BLaER1 (cell line): Measurements from ENCODE around the gene DLL3.

ENCODE experiments used
- H3K27ac ChIP-seq: shearing (Covaris generic); formaldehyde crosslinking; 2 replicates; pipeline ENCODE4 v1.8.1; 2022
- H3K27me3 ChIP-seq: shearing (Covaris generic); formaldehyde crosslinking; 2 replicates; pipeline ENCODE4 v1.8.1; 2022
- H3K36me3 ChIP-seq: shearing (Covaris generic); formaldehyde crosslinking; 2 replicates; pipeline ENCODE4 v1.8.1; 2022
- H3K4me1 ChIP-seq: shearing (Covaris generic); formaldehyde crosslinking; 2 replicates; pipeline ENCODE4 v1.8.1; 2022
- H3K4me2 ChIP-seq: shearing (Covaris generic); formaldehyde crosslinking; 2 replicates; pipeline ENCODE4 v1.8.1; 2022
- H3K4me3 ChIP-seq: shearing (Covaris generic); formaldehyde crosslinking; 2 replicates; pipeline ENCODE4 v1.8.1; 2022
- H3K9ac ChIP-seq: shearing (Covaris generic); formaldehyde crosslinking; 2 replicates; pipeline ENCODE4 v1.8.1; 2022
- H3K9me3 ChIP-seq: shearing (Covaris generic); formaldehyde crosslinking; 2 replicates; pipeline ENCODE4 v1.8.1; 2022
- H4K20me1 ChIP-seq: shearing (Covaris generic); formaldehyde crosslinking; 2 replicates; pipeline ENCODE4 v1.8.1; 2022
- Cebpa-rat ChIP-seq: shearing (Covaris generic); IDR thresholded peaks from 2 replicates; pipeline ENCODE4 v1.8.1; 2022

DLL3 gene

GRCh38 chr19:39512988-39513387 lies 14.2 kb downstream of the DLL3 start:
- Histone ChIP-seq H3K27me3 (peaks cover 71% of the 10 kb centered on the region), H3K27ac (no peak overlapping the region), H4K20me1 (peaks cover 5% of the 10 kb centered on the region; the same call in 1 of the 2 replicates), H3K9me3 (peaks cover 10% of the 10 kb centered on the region; the same call in 1 of the 2 replicates), H3K4me1 (peaks cover 10% of the 10 kb centered on the region), H3K4me2 (no peak overlapping the region), H3K4me3 (no peak overlapping the region), H3K36me3 (no peaks in the 10 kb centered on the region), H3K9ac (no peak overlapping the region)
- no peak for TF ChIP-seq Cebpa-rat

GRCh38 chr19:39514840-39515550 lies 16.2 kb downstream of the DLL3 start, which contains the start of gene SELENOV:
SELENOV (plus strand) TSS chr19:39515139; CDS start chr19:39515213, 74 bp downstream.
- no peak within 1 kb of the TSS for H3K9ac ChIP-seq
- peaks cover 28% of the 10 kb centered on the region for H3K4me1 ChIP-seq
- peak within 1 kb of the TSS; percentile 23; the same call in 1 of the 2 replicates for H3K4me3 ChIP-seq

GRCh38 chr19:39515551-39516191 lies 16.9 kb downstream of the DLL3 start:
- peaks cover 10% of the 10 kb centered on the region; the same call in 1 of the 2 replicates for H3K9me3 ChIP-seq
- no peak overlapping the region for H3K27ac ChIP-seq
- H3K4me2 ChIP-seq: peak overlapping the region; percentile 43; the same call in 1 of the 2 replicates
- peak overlapping the region; percentile 23; the same call in 1 of the 2 replicates for H3K4me3 ChIP-seq
- H3K27me3 ChIP-seq: peaks cover 61% of the 10 kb centered on the region
- no peak overlapping the region for H3K9ac ChIP-seq
- no peaks in the 10 kb centered on the region for H3K36me3 ChIP-seq
- TF ChIP-seq Cebpa-rat: no peak
- H4K20me1 ChIP-seq: no peaks in the 10 kb centered on the region; the same call in 1 of the 2 replicates
- peaks cover 28% of the 10 kb centered on the region for H3K4me1 ChIP-seq

More at GRCh38 chr19:39514840-39515550, 16.2 kb downstream of the DLL3 start, which contains the start of gene SELENOV:
- Histone ChIP-seq H3K27ac (no peak within 1 kb of the TSS), H4K20me1 (no peaks in the 10 kb centered on the region; the same call in 1 of the 2 replicates), H3K4me2 (peak within 1 kb of the TSS; percentile 43), H3K9me3 (peaks cover 10% of the 10 kb centered on the region; the same call in 1 of the 2 replicates), H3K27me3 (peaks cover 61% of the 10 kb centered on the region), H3K36me3 (no peaks in the 10 kb centered on the region)
- no peak for TF ChIP-seq Cebpa-rat

- H3K4me1 ChIP-seq: peaks cover 28% of the 10 kb centered on the region
- no peak for TF ChIP-seq Cebpa-rat
- H4K20me1 ChIP-seq: no peaks in the 10 kb centered on the region; the same call in 1 of the 2 replicates
- peaks cover 61% of the 10 kb centered on the region for H3K27me3 ChIP-seq
- H3K9me3 ChIP-seq: peaks cover 10% of the 10 kb centered on the region; the same call in 1 of the 2 replicates
- no peak overlapping the region for H3K9ac ChIP-seq
- no peak overlapping the region for H3K4me3 ChIP-seq
- H3K36me3 ChIP-seq: no peaks in the 10 kb centered on the region
- no peak overlapping the region for H3K4me2 ChIP-seq
- H3K27ac ChIP-seq: no peak overlapping the region
These were observed 17.5 kb downstream of the DLL3 start for GRCh38 chr19:39516270-39516669.

DNA sequence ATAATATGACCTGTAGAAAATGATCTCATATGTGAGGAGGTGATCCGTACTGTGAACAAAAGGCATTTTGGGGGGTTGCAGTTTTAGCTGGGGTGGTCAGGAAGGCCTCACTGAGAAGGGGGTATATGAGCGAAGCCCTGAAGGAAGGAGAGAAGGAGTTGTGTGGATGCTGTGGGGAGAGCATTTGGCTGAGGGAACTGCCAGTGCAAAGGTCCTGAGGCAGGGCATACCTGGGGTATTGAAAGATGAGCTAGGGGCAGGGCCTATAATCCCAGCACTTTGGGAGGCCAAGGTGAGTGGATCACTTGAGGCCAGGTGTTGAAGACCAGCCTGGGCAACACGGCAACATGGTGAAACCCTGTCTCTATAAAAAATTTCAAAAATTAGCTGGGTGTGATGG lies 18.7 kb downstream of the DLL3 start:
- Histone ChIP-seq H4K20me1 (no peaks in the 10 kb centered on the region; the same call in 1 of the 2 replicates), H3K4me2 (no peak overlapping the region), H3K4me1 (peaks cover 28% of the 10 kb centered on the region), H3K4me3 (no peak overlapping the region), H3K9me3 (peaks cover 7% of the 10 kb centered on the region; the same call in 1 of the 2 replicates), H3K9ac (no peak overlapping the region), H3K36me3 (no peaks in the 10 kb centered on the region), H3K27me3 (peaks cover 56% of the 10 kb centered on the region), H3K27ac (no peak overlapping the region)
- TF ChIP-seq Cebpa-rat: no peak

- Histone ChIP-seq H3K27ac (no peak overlapping the region), H3K36me3 (no peaks in the 10 kb centered on the region), H3K4me3 (no peak overlapping the region), H4K20me1 (no peaks in the 10 kb centered on the region; the same call in 1 of the 2 replicates), H3K9me3 (peaks cover 7% of the 10 kb centered on the region; the same call in 1 of the 2 replicates), H3K4me2 (peak overlapping the region; percentile 30), H3K4me1 (peaks cover 28% of the 10 kb centered on the region), H3K9ac (no peak overlapping the region), H3K27me3 (peaks cover 46% of the 10 kb centered on the region)
- TF ChIP-seq Cebpa-rat: no peak
These were observed 19.7 kb downstream of the DLL3 start for GRCh38 chr19:39518458-39518857.

DNA sequence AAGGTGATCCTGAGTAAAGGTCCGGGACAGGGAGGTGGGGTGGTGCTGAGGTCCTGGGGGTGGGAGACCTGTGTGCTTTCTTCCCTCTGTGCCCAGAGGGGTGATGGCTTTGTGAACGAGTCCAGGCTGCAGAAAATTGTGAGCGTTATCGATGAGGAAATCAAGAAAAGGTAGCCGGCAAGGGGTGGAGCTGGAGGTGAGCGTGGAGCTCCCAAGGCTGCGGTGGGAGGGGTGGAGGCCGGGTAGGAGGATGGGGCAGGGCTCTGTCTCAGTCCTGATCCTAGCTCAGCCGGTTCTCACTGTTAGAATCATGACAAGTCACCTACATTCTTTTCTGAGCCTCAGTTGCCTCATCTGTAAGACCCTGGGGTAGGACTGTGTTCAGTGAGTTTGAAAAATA lies 20.2 kb downstream of the DLL3 start:
- Histone ChIP-seq H4K20me1 (no peaks in the 10 kb centered on the region; the same call in 1 of the 2 replicates), H3K9ac (no peak overlapping the region), H3K4me1 (peaks cover 28% of the 10 kb centered on the region), H3K36me3 (no peaks in the 10 kb centered on the region), H3K4me3 (no peak overlapping the region), H3K9me3 (peaks cover 7% of the 10 kb centered on the region; the same call in 1 of the 2 replicates), H3K4me2 (peak overlapping the region; percentile 30; the same call in 1 of the 2 replicates), H3K27me3 (peaks cover 40% of the 10 kb centered on the region), H3K27ac (no peak overlapping the region)
- no peak for TF ChIP-seq Cebpa-rat

DNA sequence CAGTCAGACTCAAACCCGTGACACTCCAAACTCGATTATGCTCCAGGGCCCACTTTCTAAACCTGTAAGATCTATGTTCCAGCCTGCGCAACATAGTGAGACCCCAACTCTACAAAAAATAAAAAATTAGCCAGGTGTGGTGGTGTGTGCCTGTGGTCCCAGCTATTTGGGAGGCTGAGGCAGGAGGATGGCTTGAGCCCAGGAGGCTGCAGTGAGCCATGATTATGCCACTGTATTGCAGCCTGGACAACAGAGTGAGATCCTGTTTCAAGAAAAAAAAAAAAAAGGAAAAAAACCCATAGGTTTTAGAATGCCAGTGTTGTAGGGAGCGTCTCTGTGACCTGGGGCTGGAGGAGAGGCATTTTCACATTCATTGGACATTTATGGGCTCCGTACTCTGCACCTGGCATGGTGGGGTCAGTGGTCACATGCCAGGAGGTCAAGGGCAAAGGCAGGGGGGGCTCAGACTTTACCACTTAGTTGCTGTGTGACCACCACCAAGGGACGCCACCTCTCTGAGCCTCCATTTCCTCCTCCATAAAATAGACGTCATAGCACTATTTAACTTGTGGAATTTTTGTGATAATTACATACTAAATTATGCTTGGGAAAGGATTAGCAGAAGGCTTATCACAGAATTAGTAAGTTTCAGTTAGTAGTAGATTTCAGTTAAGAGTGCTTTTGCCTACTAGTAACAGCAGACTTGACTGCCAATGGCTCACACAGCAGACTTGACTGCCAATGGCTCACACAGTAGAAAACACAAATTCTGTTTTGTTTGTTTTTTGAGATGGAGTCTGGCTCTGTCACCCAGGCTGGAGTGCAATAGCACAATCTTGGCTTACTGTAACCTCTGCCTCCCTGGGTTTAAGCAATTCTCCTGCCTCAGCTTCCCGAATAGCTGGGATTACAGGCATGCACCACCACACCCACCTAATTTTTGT lies 22.1 kb downstream of the DLL3 start:
- no peak overlapping the region for H3K9ac ChIP-seq
- no peak overlapping the region for H3K27ac ChIP-seq
- TF ChIP-seq Cebpa-rat: no peak
- H3K36me3 ChIP-seq: no peaks in the 10 kb centered on the region
- H4K20me1 ChIP-seq: no peaks in the 10 kb centered on the region
- no peaks in the 10 kb centered on the region for H3K9me3 ChIP-seq
- no peak overlapping the region for H3K4me3 ChIP-seq
- H3K4me1 ChIP-seq: peaks cover 18% of the 10 kb centered on the region
- H3K4me2 ChIP-seq: no peak overlapping the region
- H3K27me3 ChIP-seq: peaks cover 22% of the 10 kb centered on the region

DNA sequence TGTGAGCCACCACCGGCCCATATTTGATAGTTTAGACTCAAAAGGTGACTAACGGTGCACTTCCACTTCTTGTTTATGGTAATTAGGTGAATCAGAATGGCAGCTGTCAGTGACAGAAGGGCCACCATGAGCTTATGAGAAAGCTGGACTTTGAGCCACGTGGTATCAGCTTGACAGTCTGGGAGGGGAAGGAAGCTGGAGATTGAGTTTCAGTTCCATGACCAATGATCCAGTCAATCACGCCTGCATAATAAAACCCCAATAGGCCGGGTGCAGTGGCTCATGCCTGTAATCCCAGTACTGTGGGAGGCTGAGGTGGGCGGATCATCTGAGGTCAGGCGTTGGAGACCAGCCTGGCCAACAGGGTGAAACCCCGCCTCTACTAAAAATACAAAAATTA lies 25.7 kb downstream of the DLL3 start:
- TF ChIP-seq Cebpa-rat: no peak
- Histone ChIP-seq H3K9ac (no peak overlapping the region), H3K4me2 (no peak overlapping the region)

More for the DNA sequence above, 25.7 kb downstream of the DLL3 start:
- no peak overlapping the region for H3K27ac ChIP-seq
- no peaks in the 10 kb centered on the region for H3K36me3 ChIP-seq
- no peaks in the 10 kb centered on the region for H3K27me3 ChIP-seq
- H3K4me1 ChIP-seq: peaks cover 5% of the 10 kb centered on the region
- no peaks in the 10 kb centered on the region; the same call in 1 of the 2 replicates for H4K20me1 ChIP-seq
- H3K9me3 ChIP-seq: no peaks in the 10 kb centered on the region
- no peak overlapping the region for H3K4me3 ChIP-seq
